ENCODE measurements around the gene RABEP2. TPM values are rescaled to one million over a fixed set of nuclear protein-coding genes. Genes with fewer than 3 reads are reported as not detected.
"Not testable (repeated sequence)": the region's sequence is repeated elsewhere in the genome, so short reads cannot be mapped to it uniquely, and the experiment has no call there.

Gene RABEP2
- total and polyA plus RNA-seq, 8 donors: 21.4 to 35.8 (median 24.4) TPM

DNA sequence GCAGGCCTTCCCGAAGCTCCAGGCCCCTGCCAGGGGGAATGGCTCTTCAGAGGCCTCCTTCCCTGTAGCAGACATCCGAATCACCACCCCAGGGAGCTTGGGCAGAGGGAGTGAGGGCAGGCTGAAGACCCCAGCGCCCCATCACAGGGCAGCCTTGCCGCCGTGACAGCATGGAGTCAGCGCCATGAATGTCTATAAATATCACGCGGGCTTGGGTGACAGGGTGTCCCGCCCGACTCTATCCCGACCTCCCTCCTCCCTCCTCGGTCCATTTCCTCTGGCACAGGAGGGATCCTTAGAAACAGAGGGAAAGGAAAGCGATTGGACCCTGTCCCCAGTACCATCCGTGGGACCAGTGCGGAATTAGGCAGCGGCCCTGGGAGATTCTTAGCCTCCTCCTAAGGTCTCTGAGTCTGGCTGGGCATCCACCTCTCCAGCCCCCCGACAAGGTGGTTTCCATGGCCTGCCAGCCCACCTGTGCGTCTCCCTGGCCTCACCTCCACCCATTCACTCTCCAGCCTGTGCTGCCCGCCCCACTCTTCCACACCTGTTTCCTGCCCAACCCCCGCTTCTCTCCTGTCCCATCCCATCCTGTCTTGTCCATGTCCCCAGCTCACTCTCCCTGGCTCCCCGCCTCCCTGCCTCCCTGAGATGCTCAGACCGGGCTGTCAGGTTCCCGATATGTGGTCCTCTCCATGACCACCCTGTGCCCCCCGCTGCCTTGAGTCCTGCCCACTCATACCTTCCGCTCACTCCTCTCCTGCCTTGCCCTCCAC is 41.6 kb downstream of the RABEP2 start:
- intact Hi-C loops (cut with DNase I): no loop called here

DNA sequence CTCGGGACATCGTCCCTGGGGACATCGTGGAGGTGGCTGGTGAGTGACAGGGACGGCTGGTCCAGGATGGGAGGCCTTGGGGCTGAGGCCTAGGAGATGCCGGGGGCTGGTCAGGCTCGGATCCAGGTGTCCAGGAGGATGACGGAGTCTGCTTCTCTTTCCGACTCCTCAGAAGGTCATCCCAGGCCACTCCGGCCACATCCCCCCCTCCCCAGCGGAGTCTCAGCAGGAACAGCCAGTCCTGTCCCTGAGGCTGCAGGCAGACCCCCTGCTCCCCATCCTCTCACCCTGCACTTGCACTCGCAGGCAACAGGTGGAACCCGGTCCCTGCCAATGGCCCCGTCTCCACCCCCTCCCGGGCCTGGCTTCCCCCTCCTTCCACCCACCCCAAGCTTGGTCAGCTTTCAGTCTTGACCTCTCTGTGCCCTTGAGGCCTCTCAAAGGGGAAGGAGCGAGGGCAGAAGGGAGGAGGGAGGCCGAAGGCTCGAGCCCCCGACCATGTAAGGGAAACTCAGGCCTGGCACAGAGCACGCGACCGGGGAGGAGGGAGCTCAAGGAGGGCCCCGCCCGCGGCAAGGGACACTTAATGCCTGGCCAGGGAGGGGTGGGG is 42.4 kb downstream of the RABEP2 start:
- TF ChIP-seq, protein P1, sequence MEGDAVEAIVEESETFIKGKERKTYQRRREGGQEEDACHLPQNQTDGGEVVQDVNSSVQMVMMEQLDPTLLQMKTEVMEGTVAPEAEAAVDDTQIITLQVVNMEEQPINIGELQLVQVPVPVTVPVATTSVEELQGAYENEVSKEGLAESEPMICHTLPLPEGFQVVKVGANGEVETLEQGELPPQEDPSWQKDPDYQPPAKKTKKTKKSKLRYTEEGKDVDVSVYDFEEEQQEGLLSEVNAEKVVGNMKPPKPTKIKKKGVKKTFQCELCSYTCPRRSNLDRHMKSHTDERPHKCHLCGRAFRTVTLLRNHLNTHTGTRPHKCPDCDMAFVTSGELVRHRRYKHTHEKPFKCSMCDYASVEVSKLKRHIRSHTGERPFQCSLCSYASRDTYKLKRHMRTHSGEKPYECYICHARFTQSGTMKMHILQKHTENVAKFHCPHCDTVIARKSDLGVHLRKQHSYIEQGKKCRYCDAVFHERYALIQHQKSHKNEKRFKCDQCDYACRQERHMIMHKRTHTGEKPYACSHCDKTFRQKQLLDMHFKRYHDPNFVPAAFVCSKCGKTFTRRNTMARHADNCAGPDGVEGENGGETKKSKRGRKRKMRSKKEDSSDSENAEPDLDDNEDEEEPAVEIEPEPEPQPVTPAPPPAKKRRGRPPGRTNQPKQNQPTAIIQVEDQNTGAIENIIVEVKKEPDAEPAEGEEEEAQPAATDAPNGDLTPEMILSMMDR (IDR thresholded peaks at IDR 0.05): no peak
- Histone ChIP-seq H3K9me3 (no peaks in the 10 kb centered on the region), H3K27me3 (peaks cover 0 to 38% of the 10 kb centered on the region in 2 donors), H3K4me3 (no peak overlapping the region), H3K4me1 (peaks cover 9 to 17% of the 10 kb centered on the region in 2 donors), H3K36me3 (no peaks in the 10 kb centered on the region), H3K27ac (no peak overlapping the region)
- DNase-seq (peak in 1 of 4 donors; percentile 71), ATAC-seq (no peak)
- intact Hi-C loops (cut with DNase I): no loop called here

More for the DNA sequence above, 41.6 kb downstream of the RABEP2 start:
- no peak for DNase-seq
- H3K4me3 ChIP-seq: no peak overlapping the region
- ATAC-seq: no peak
- no peaks in the 10 kb centered on the region for H3K36me3 ChIP-seq
- no peaks in the 10 kb centered on the region for H3K9me3 ChIP-seq
- peaks cover 9 to 17% of the 10 kb centered on the region in 2 donors for H3K4me1 ChIP-seq
- peaks cover 0 to 38% of the 10 kb centered on the region in 2 donors for H3K27me3 ChIP-seq
- no peak overlapping the region for H3K27ac ChIP-seq
- TF ChIP-seq, protein P1 (IDR thresholded peaks at IDR 0.05): no peak

DNA sequence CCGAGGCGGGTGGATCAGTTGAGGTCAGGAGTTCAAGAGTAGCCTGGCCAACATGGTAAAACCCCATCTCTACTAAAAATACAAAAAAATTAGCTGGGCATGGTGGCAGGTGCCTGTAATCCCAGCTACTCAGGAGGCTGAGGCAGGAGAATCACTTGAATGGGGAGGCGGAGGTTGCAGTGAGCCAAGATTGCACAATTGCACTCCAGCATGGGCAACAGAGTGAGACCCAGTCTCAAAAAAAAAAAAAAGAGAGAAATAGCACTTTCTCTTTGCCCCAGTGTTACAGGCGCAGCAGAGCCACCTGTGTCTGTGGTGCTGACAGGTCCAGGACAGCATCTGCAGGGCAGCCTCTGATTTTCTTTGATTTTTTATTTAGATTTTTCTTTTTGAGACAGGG is 43.5 kb downstream of the RABEP2 start:
- Histone ChIP-seq H3K27me3 (peaks cover 0 to 38% of the 10 kb centered on the region in 2 donors), H3K4me1 (peaks cover 9 to 17% of the 10 kb centered on the region in 2 donors)
- H3K36me3 ChIP-seq; H3K9me3 ChIP-seq; intact Hi-C loops (cut with DNase I); H3K27ac ChIP-seq; DNase-seq; ATAC-seq; H3K4me3 ChIP-seq: not testable (repeated sequence)

DNA sequence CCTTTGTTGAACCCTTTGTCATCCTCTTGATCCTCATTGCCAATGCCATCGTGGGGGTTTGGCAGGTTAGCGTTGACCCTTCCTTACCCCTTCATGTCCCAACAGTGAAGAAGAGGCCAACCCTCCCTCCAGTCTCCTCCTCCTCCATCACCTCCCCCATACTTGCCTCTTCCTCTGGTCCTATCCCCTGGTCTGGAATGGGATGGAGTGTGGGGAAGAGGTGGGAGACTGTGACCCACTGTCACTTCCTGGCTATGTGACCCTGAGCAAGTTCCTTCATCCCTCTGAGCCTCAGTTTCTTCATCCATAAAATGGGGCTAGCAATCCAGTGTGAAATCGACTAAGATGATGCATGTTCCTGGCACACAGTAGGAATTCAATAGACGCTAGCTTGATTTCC is 44.1 kb downstream of the RABEP2 start:
- no peaks in the 10 kb centered on the region for H3K36me3 ChIP-seq
- peaks cover 0 to 38% of the 10 kb centered on the region in 2 donors for H3K27me3 ChIP-seq
- ATAC-seq: no peak
- H3K4me3 ChIP-seq: no peak overlapping the region
- TF ChIP-seq, protein P1 (IDR thresholded peaks at IDR 0.05): no peak
- H3K9me3 ChIP-seq: no peaks in the 10 kb centered on the region
- no peak for DNase-seq
- intact Hi-C loops (cut with DNase I): no loop called here
- H3K27ac ChIP-seq: no peak overlapping the region
- peaks cover 9 to 17% of the 10 kb centered on the region in 2 donors for H3K4me1 ChIP-seq

DNA sequence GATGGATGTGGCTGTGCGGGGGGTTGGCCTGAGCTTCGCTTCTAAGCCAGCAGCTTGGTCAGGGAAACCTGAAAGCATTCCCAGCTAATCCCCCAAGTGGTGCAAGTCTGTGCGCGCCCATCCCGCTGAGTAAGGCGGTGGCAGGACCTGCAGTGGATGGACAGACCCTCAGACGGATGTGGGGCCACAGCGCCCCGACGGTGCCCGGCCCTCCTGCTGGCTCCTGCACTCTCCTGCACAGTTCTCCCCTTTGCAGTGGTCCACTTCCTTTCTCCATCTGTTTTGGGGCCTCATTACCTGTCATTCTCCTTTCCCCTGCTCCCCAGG is 44.5 kb downstream of the RABEP2 start:
- DNase-seq: no peak
- Histone ChIP-seq H3K36me3 (no peaks in the 10 kb centered on the region), H3K27ac (no peak overlapping the region), H3K4me1 (peaks cover 9 to 17% of the 10 kb centered on the region in 2 donors), H3K27me3 (peaks cover 0 to 38% of the 10 kb centered on the region in 2 donors), H3K4me3 (peak overlapping the region in 1 of 2 donors; percentile 78), H3K9me3 (no peaks in the 10 kb centered on the region)
- TF ChIP-seq, protein P1 (IDR thresholded peaks at IDR 0.05): no peak
- no peak for ATAC-seq
- intact Hi-C loops (cut with DNase I): no loop called here
